Progenitor cell of endocrine pancreas (in vitro differentiated cells): ENCODE measurements around the gene SNRK. TPM values are rescaled to one million over a fixed set of nuclear protein-coding genes. Genes with fewer than 3 reads are reported as not detected.

Experiments used
- DNase-seq: peaks from one replicate; pipeline ENCODE4 v3.0.0; 2021; ENCODE audit warnings: low spot score; ENCODE audit not compliant: unreplicated experiment
- H3K27ac Mint-ChIP-seq: 2 replicates; pipeline ENCODE4 v1.8.0; 2021; ENCODE audit warnings: mild to moderate bottlenecking, moderate library complexity, mixed read lengths
- H3K27me3 Mint-ChIP-seq: 2 replicates; pipeline ENCODE4 v1.8.0; 2021; ENCODE audit warnings: mixed read lengths
- H3K36me3 Mint-ChIP-seq: 2 replicates; pipeline ENCODE4 v1.8.0; 2022; ENCODE audit warnings: mixed read lengths; ENCODE audit not compliant: insufficient read depth
- H3K4me1 Mint-ChIP-seq: 2 replicates; pipeline ENCODE4 v1.8.0; 2021; ENCODE audit warnings: low read depth, mixed read lengths
- H3K4me3 Mint-ChIP-seq: 2 replicates; pipeline ENCODE4 v1.8.0; 2021; ENCODE audit warnings: low read depth, mild to moderate bottlenecking, moderate library complexity, mixed read lengths
- H3K9me3 Mint-ChIP-seq: 2 replicates; pipeline ENCODE4 v1.8.0; 2021; ENCODE audit warnings: low read depth, mixed read lengths
- CTCF ChIP-seq: fragments of 200-600 bp; sonication (generic); IDR thresholded peaks from one replicate; pipeline ENCODE4 v1.5.0; 2021; ENCODE audit warnings: antibody characterized with exemption, mild to moderate bottlenecking; ENCODE audit not compliant: unreplicated experiment
- total RNA-seq: library from RNA; stranded (reverse); gene quantifications from 2 replicates; pipeline ENCODE4 v1.2.1, GENCODE V29; 2021

Gene SNRK
- total RNA-seq, 1 donor from 2014 or later, result 23.6 TPM

GRCh38 chr3:43270078-43270477, 16.3 kb upstream of the SNRK start:
- Mint-ChIP-seq H3K4me1 (no peaks in the 10 kb centered on the region), H3K9me3 (no peaks in the 10 kb centered on the region), H3K27me3 (peaks cover 7% of the 10 kb centered on the region), H3K36me3 (no peaks in the 10 kb centered on the region), H3K27ac (no peak overlapping the region), H3K4me3 (no peak overlapping the region)
- no peak for TF ChIP-seq CTCF
- no peak for DNase-seq

- Mint-ChIP-seq H3K36me3 (no peaks in the 10 kb centered on the region), H3K27me3 (peaks cover 3% of the 10 kb centered on the region)
- no peak for DNase-seq
These were observed 12.9 kb upstream of the SNRK start for GRCh38 chr3:43273416-43273815.

GRCh38 chr3:43279082-43279481, 7.3 kb upstream of the SNRK start:
- Mint-ChIP-seq H3K4me3 (no peak overlapping the region), H3K4me1 (peaks cover 5% of the 10 kb centered on the region), H3K9me3 (no peaks in the 10 kb centered on the region), H3K27ac (no peak overlapping the region), H3K27me3 (peaks cover 10% of the 10 kb centered on the region), H3K36me3 (no peaks in the 10 kb centered on the region)
- no peak for TF ChIP-seq CTCF
- no peak for DNase-seq

More at GRCh38 chr3:43273416-43273815, 12.9 kb upstream of the SNRK start:
- no peak overlapping the region for H3K27ac Mint-ChIP-seq
- no peak for TF ChIP-seq CTCF
- H3K4me3 Mint-ChIP-seq, result no peak overlapping the region
- H3K4me1 Mint-ChIP-seq, result no peaks in the 10 kb centered on the region
- no peaks in the 10 kb centered on the region for H3K9me3 Mint-ChIP-seq

- Mint-ChIP-seq H3K27ac (no peak overlapping the region), H3K4me3 (no peak overlapping the region), H3K4me1 (peaks cover 5% of the 10 kb centered on the region), H3K27me3 (peaks cover 10% of the 10 kb centered on the region), H3K9me3 (no peaks in the 10 kb centered on the region), H3K36me3 (no peaks in the 10 kb centered on the region)
- TF ChIP-seq CTCF, result no peak
- no peak for DNase-seq
These were observed 6.8 kb upstream of the SNRK start for GRCh38 chr3:43279532-43279931.

GRCh38 chr3:43281020-43281419, 5.3 kb upstream of the SNRK start:
- no peak for TF ChIP-seq CTCF
- Mint-ChIP-seq H3K27ac (no peak overlapping the region), H3K36me3 (no peaks in the 10 kb centered on the region), H3K4me1 (peaks cover 7% of the 10 kb centered on the region), H3K27me3 (peaks cover 10% of the 10 kb centered on the region), H3K4me3 (no peak overlapping the region), H3K9me3 (no peaks in the 10 kb centered on the region)
- no peak for DNase-seq
